ENCODE results near the gene SLC11A2.
"Not testable (repeated sequence)": the region's sequence is repeated elsewhere in the genome, so short reads cannot be mapped to it uniquely, and the experiment has no call there.

SLC11A2 gene

GRCh38 chr12:51025338-51025835 lies 797 bp downstream of the SLC11A2 start:
- peak in 1 of 2 experiments; percentile 68 for DNase-seq

- peak in 1 of 2 experiments; percentile 12 for DNase-seq
Observed at GRCh38 chr12:51023625-51024382, 2.4 kb downstream of the SLC11A2 start.

- DNase-seq, result no peak
Observed at GRCh38 chr12:51021694-51022093, 4.5 kb downstream of the SLC11A2 start.

- no peak for DNase-seq
Observed at GRCh38 chr12:51020448-51021182, 5.6 kb downstream of the SLC11A2 start.

- no peak for DNase-seq
Observed at GRCh38 chr12:51019927-51020326, 6.3 kb downstream of the SLC11A2 start.

- no peak for DNase-seq
Observed at GRCh38 chr12:51018956-51019355, 7.2 kb downstream of the SLC11A2 start.

- DNase-seq, result no peak
Observed at GRCh38 chr12:51017452-51017851, 8.7 kb downstream of the SLC11A2 start.

GRCh38 chr12:51014467-51014866 lies 11.7 kb downstream of the SLC11A2 start:
- DNase-seq, result not testable (repeated sequence)

GRCh38 chr12:51013441-51013840 lies 12.7 kb downstream of the SLC11A2 start:
- no peak for DNase-seq

GRCh38 chr12:51012570-51013236 lies 13.5 kb downstream of the SLC11A2 start:
- DNase-seq, result no peak

- DNase-seq, result no peak
Observed at GRCh38 chr12:51011955-51012354, 14.2 kb downstream of the SLC11A2 start.

- DNase-seq, result no peak
Observed at GRCh38 chr12:51009056-51009440, 17.1 kb downstream of the SLC11A2 start.

- no peak for DNase-seq
Observed at GRCh38 chr12:51008329-51009055, 17.7 kb downstream of the SLC11A2 start.

- DNase-seq, result peak in 1 of 2 experiments; percentile 12
Observed at GRCh38 chr12:51005671-51006070, 20.5 kb downstream of the SLC11A2 start.

GRCh38 chr12:51005030-51005429 lies 21.2 kb downstream of the SLC11A2 start:
- DNase-seq, result no peak

GRCh38 chr12:51004504-51004903 lies 21.7 kb downstream of the SLC11A2 start:
- no peak for DNase-seq

- no peak for DNase-seq
Observed at GRCh38 chr12:51001799-51002198, 24.4 kb downstream of the SLC11A2 start.

GRCh38 chr12:51000245-51000644 lies 25.9 kb downstream of the SLC11A2 start:
- no peak for DNase-seq

- no peak for DNase-seq
Observed at GRCh38 chr12:50999093-50999492, 27.1 kb downstream of the SLC11A2 start.

- DNase-seq, result no peak
Observed at GRCh38 chr12:50992819-50993218, 33.4 kb downstream of the SLC11A2 start.

GRCh38 chr12:50991291-50991690 lies 34.9 kb downstream of the SLC11A2 start:
- no peak for DNase-seq

- no peak for DNase-seq
Observed at GRCh38 chr12:50990791-50991190, 35.4 kb downstream of the SLC11A2 start.

All from NCI-H526 (cell line).